Colonic mucosa (tissue), 4 donors: ENCODE measurements around the gene HHAT. TPM values are rescaled to one million over a fixed set of nuclear protein-coding genes. Genes with fewer than 3 reads are reported as not detected.

Experiments
- DNase-seq: peaks from one replicate; pipeline ENCODE4 v3.0.0-alpha.2; 2020
- H3K27ac ChIP-seq: fragments of 200-600 bp; one replicate; pipeline ENCODE4 v1.8.0; 2021
- H3K27me3 ChIP-seq: fragments of 200-600 bp; one replicate; pipeline ENCODE4 v1.8.0; 2021
- H3K36me3 ChIP-seq: fragments of 200-600 bp; one replicate; pipeline ENCODE4 v1.8.0; 2021
- H3K4me1 ChIP-seq: fragments of 200-600 bp; one replicate; pipeline ENCODE4 v1.8.0; 2021; ENCODE audit warnings: mild to moderate bottlenecking
- H3K4me3 ChIP-seq: fragments of 200-600 bp; one replicate; pipeline ENCODE4 v1.8.0; 2021
- H3K9ac ChIP-seq, 2 donors: one replicate each; pipeline ENCODE4 v1.7.0; 2013; ENCODE audit warnings: control low read depth in 2 of 2, low read depth in 2 of 2, low read length in 2 of 2
- H3K9me3 ChIP-seq: fragments of 200-600 bp; one replicate; pipeline ENCODE4 v1.8.0; 2021
- intact Hi-C: fragments of 100-400 bp; cut with DNase I; formaldehyde crosslinking; loops from one replicate; pipeline ENCODE4 v1.14.1; 2022
- total RNA-seq, 2 donors: library from RNA; stranded (reverse); fragmentation: NEBNext Ultra II Directional in 1 of 2; extraction: Animal tissue kit (Norgen Biotek cat#: 25700) in 1 of 2; gene quantifications; one replicate each; pipeline ENCODE4 v1.2.1, GENCODE V29; 2021
- TF ChIP-seq, protein P1 (sequence below): fragments of 200-600 bp; IDR thresholded peaks from one replicate; pipeline ENCODE4 v1.8.0; 2022; ENCODE audit warnings: antibody characterized with exemption, mild to moderate bottlenecking
- donor health status: healthy.
- donor health status: DM: no; HTN: no; CAD: no.
- donor health status: DM: no; HTN: no; CAD: no.

HHAT gene
- total RNA-seq, 2 donors from 2014 or later: 3.2 to 4.9 TPM

- Histone ChIP-seq H3K9ac (no peak overlapping the region), H3K4me1 (no peaks in the 10 kb centered on the region), H3K27me3 (no peaks in the 10 kb centered on the region), H3K9me3 (no peaks in the 10 kb centered on the region), H3K36me3 (no peaks in the 10 kb centered on the region), H3K27ac (no peak overlapping the region), H3K4me3 (no peak overlapping the region)
- TF ChIP-seq, protein P1, sequence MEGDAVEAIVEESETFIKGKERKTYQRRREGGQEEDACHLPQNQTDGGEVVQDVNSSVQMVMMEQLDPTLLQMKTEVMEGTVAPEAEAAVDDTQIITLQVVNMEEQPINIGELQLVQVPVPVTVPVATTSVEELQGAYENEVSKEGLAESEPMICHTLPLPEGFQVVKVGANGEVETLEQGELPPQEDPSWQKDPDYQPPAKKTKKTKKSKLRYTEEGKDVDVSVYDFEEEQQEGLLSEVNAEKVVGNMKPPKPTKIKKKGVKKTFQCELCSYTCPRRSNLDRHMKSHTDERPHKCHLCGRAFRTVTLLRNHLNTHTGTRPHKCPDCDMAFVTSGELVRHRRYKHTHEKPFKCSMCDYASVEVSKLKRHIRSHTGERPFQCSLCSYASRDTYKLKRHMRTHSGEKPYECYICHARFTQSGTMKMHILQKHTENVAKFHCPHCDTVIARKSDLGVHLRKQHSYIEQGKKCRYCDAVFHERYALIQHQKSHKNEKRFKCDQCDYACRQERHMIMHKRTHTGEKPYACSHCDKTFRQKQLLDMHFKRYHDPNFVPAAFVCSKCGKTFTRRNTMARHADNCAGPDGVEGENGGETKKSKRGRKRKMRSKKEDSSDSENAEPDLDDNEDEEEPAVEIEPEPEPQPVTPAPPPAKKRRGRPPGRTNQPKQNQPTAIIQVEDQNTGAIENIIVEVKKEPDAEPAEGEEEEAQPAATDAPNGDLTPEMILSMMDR: no peak
- DNase-seq: no peak
- intact Hi-C loops: no loop called here
Observed at GRCh38 chr1:210477328-210477924, 148.7 kb downstream of the HHAT start.

- TF ChIP-seq, protein P1: no peak
Observed at GRCh38 chr1:210478820-210479219, 150.1 kb downstream of the HHAT start.

DNA sequence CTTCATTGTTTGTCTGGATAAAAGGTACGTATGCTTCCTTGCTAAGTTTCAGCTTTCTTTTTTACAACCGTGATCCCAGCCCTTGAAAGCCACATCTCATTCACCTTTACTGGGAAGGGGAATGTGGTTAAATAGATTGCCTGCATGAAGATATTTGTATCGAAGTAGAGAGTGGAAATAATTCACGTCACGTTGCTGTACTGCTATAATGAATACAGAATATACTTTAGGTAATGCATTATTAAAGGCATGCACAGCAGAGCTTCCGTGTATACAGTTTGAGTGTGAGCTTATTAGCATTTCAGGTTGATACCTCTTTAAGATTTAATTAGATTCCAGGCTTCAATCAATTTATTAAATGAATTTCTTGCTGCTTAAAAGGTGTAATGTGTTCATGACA, 153.8 kb downstream of the HHAT start:
- no peak overlapping the region for H3K4me3 ChIP-seq
- no peaks in the 10 kb centered on the region for H3K9me3 ChIP-seq
- no peak overlapping the region for H3K27ac ChIP-seq
- H3K4me1 ChIP-seq: no peaks in the 10 kb centered on the region
- H3K27me3 ChIP-seq: no peaks in the 10 kb centered on the region
- no peak overlapping the region for H3K9ac ChIP-seq
- TF ChIP-seq, protein P1: no peak
- DNase-seq: no peak
- no peaks in the 10 kb centered on the region for H3K36me3 ChIP-seq
- intact Hi-C loops: no loop called here

More at GRCh38 chr1:210478820-210479219, 150.1 kb downstream of the HHAT start:
- Histone ChIP-seq H3K9ac (no peak overlapping the region), H3K9me3 (no peaks in the 10 kb centered on the region), H3K4me3 (no peak overlapping the region), H3K27ac (no peak overlapping the region), H3K27me3 (no peaks in the 10 kb centered on the region), H3K4me1 (no peaks in the 10 kb centered on the region), H3K36me3 (no peaks in the 10 kb centered on the region)
- DNase-seq: no peak
- intact Hi-C loops: no loop called here

DNA sequence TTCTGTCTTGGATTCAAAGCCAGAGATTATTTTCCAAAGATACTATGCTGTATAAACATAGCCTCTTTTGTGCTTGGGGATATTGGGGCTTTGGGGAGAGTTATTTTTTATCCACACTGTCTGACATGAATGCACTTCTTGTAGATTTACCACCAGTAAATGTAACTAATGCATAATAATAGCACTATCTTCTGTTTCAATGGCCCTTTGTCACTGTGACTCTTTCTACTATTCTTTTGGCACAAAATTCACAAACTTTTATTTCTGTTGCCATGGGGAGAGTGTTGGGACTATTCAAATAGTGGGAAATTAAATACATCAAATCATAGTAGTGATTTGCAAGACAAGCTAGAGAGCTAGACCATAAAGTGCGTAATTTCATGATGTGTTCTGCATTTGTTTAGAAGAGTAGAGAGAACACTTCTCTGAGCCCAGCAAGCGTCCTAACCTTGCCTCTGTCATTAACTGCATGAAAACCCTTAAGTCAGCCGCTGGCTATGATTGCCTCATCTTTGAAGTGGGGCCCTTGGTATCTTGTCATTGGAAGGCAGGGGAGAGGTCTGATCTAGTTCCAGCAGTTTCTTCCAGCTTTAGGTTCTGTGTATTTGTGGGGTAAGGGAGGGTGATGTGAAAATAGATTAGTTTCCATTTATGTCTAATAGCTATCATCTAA, 154.4 kb downstream of the HHAT start:
- no peaks in the 10 kb centered on the region for H3K9me3 ChIP-seq
- H3K4me1 ChIP-seq: no peaks in the 10 kb centered on the region
- H3K9ac ChIP-seq: no peak overlapping the region
- H3K27ac ChIP-seq: no peak overlapping the region
- no peak overlapping the region for H3K4me3 ChIP-seq
- DNase-seq: no peak
- H3K27me3 ChIP-seq: no peaks in the 10 kb centered on the region
- no peaks in the 10 kb centered on the region for H3K36me3 ChIP-seq
- TF ChIP-seq, protein P1: no peak
- intact Hi-C loops: no loop called here

- Histone ChIP-seq H3K27ac (no peak overlapping the region), H3K4me1 (no peaks in the 10 kb centered on the region), H3K36me3 (no peaks in the 10 kb centered on the region), H3K4me3 (no peak overlapping the region), H3K9ac (no peak overlapping the region), H3K9me3 (no peaks in the 10 kb centered on the region), H3K27me3 (no peaks in the 10 kb centered on the region)
- DNase-seq: no peak
- intact Hi-C loops: no loop called here
- TF ChIP-seq, protein P1: no peak
Observed at GRCh38 chr1:210483821-210484220, 155.1 kb downstream of the HHAT start.
